ENCODE measurements around the gene COL15A1. TPM values are rescaled to one million over a fixed set of nuclear protein-coding genes. Genes with fewer than 3 reads are reported as not detected.

COL15A1 gene
- polyA plus RNA-seq, 1 donor, result 19.7 TPM

DNA sequence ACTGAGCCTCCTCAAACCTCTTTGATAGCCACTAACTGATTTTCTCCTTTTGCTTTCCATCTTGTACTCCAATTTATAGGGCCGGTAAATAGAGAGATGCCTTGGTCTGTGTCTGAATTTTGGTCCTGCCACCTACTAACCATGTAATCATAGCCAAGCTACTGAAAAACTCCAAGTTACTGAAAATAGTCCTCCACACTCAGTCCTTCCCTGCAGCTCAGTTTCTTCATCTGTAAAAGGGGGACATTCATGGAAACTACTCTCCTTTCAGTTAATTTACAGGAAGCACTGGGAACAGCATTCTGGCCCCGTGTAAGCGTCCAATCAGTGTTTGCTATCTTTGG, 131.2 kb downstream of the COL15A1 start:
- Histone ChIP-seq H3K9me3 (ENCODE audit: control insufficient read depth, low read depth, low read length) (no peaks in the 10 kb centered on the region), H3K4me3 (ENCODE audit: low read length) (no peak overlapping the region), H3K27me3 (ENCODE audit: control insufficient read depth, insufficient read depth, low read length) (no peaks in the 10 kb centered on the region), H3K36me3 (ENCODE audit: control insufficient read depth, insufficient read depth, low read length) (no peaks in the 10 kb centered on the region), H3K4me1 (ENCODE audit: control insufficient read depth, insufficient read depth, low read length) (no peaks in the 10 kb centered on the region), H3K27ac (ENCODE audit: low read length) (no peak overlapping the region)
- no peak for DNase-seq
- 83% methylated on average over 1 of the region's 3 CpGs for WGBS (ENCODE audit: insufficient coverage, low lambda C conversion rate)

DNA sequence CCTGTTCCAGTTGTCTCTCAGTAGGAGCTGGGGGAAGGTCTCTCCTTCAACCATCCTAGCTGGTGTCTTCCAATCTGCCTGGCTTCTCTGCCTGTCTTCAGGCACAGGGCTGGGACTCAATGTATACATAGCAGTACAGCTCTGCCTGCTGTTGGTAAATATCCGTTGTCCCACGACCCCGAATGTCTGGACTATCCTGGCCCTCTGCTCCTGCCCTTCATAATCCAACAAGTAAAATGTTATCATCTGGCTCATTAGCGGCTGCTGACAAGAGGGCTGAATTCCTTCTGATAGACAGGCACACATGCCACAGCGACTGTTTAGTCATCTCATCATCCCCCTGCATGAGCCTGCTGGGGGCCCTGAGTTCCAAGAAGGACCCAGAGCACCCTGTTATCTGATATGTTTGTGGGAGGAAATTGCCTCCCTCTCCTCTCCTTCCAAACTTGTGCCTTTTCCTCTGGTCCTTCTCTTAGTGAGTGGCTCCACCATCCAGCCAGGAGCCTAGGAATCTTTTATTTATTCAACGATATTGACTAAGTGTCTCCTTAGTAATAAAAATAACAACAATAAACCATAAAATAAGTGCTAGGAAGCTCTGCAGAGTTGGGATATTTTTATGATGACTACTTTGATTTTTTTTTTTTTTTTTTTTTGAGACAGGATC, 131.7 kb downstream of the COL15A1 start:
- H3K4me3 ChIP-seq (ENCODE audit: low read length), result no peak overlapping the region
- H3K27ac ChIP-seq (ENCODE audit: low read length), result no peak overlapping the region
- H3K36me3 ChIP-seq (ENCODE audit: control insufficient read depth, insufficient read depth, low read length), result no peaks in the 10 kb centered on the region
- DNase-seq, result no peak
- no peaks in the 10 kb centered on the region for H3K27me3 ChIP-seq (ENCODE audit: control insufficient read depth, insufficient read depth, low read length)
- WGBS (ENCODE audit: insufficient coverage, low lambda C conversion rate), result no CpG with 5 or more reads among the region's 6 CpGs
- H3K4me1 ChIP-seq (ENCODE audit: control insufficient read depth, insufficient read depth, low read length), result no peaks in the 10 kb centered on the region
- no peaks in the 10 kb centered on the region for H3K9me3 ChIP-seq (ENCODE audit: control insufficient read depth, low read depth, low read length)

DNA sequence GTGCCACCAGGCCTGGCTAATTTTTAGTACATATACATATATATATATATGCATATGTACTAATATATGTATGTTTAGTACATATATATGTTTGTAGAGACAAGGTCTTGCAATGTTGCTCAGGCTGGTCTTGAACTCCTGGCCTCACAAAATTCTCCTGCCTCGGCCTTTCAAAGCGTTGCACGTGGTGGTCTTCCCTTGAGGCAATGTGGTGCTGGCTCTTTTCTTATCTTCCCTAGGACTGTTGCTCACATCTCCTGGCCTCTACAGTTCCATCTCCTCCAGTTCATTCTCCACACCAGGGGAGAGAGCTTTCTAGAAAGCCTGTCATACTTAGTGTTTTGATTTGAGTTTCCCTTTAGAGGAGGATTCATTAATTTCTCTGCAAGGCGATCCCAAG, 132.3 kb downstream of the COL15A1 start:
- no peak for DNase-seq
- Histone ChIP-seq H3K4me3 (ENCODE audit: low read length) (no peak overlapping the region), H3K27ac (ENCODE audit: low read length) (no peak overlapping the region), H3K27me3 (ENCODE audit: control insufficient read depth, insufficient read depth, low read length) (no peaks in the 10 kb centered on the region), H3K4me1 (ENCODE audit: control insufficient read depth, insufficient read depth, low read length) (no peaks in the 10 kb centered on the region), H3K9me3 (ENCODE audit: control insufficient read depth, low read depth, low read length) (no peaks in the 10 kb centered on the region), H3K36me3 (ENCODE audit: control insufficient read depth, insufficient read depth, low read length) (no peaks in the 10 kb centered on the region)
- 100% methylated on average over 1 of the region's 4 CpGs for WGBS (ENCODE audit: insufficient coverage, low lambda C conversion rate)

DNA sequence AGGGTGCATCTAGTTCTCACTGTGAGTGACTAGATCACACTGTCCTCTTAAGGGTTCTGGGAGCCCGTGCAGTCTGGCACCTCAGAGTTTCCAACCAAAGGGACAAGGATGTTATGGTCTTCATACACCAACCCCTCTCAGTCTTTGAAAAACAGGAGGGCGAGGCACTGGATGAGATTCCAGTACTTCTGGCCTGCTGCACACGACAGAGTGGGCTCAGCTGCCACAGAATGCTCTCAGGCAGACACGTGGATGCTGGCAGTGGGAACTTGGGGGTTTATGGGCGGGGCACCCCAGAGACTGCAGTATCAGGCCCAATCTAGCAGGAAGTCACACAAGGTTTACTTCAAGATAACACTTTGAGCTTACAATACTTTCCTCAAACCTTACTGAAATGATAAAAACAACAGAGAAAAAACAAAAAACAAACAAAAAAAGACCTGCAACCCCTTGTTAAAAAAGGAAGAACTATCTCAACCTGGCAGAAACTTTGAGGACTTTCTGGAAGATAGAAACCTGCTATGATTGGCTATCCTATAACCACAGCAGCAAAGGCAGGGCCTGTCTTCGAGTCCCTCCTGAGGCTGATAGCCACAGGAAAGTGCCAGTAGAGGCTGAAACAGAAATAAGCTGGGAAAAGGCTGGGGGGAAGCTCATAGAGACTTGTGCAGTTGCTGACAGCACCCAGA, 132.9 kb downstream of the COL15A1 start:
- no CpG with 5 or more reads among the region's 6 CpGs for WGBS (ENCODE audit: insufficient coverage, low lambda C conversion rate)
- no peak overlapping the region for H3K4me3 ChIP-seq (ENCODE audit: low read length)
- H3K4me1 ChIP-seq (ENCODE audit: control insufficient read depth, insufficient read depth, low read length), result no peaks in the 10 kb centered on the region
- no peaks in the 10 kb centered on the region for H3K27me3 ChIP-seq (ENCODE audit: control insufficient read depth, insufficient read depth, low read length)
- H3K27ac ChIP-seq (ENCODE audit: low read length), result no peak overlapping the region
- no peaks in the 10 kb centered on the region for H3K9me3 ChIP-seq (ENCODE audit: control insufficient read depth, low read depth, low read length)
- no peaks in the 10 kb centered on the region for H3K36me3 ChIP-seq (ENCODE audit: control insufficient read depth, insufficient read depth, low read length)
- no peak for DNase-seq

- no peak overlapping the region for H3K27ac ChIP-seq (ENCODE audit: low read length)
- H3K9me3 ChIP-seq (ENCODE audit: control insufficient read depth, low read depth, low read length), result no peaks in the 10 kb centered on the region
- peaks cover 4% of the 10 kb centered on the region for H3K27me3 ChIP-seq (ENCODE audit: control insufficient read depth, insufficient read depth, low read length)
- DNase-seq, result no peak
- H3K4me3 ChIP-seq (ENCODE audit: low read length), result no peak overlapping the region
- no peaks in the 10 kb centered on the region for H3K36me3 ChIP-seq (ENCODE audit: control insufficient read depth, insufficient read depth, low read length)
- WGBS (ENCODE audit: insufficient coverage, low lambda C conversion rate), result no CpG with 5 or more reads among the region's 2 CpGs
- no peaks in the 10 kb centered on the region for H3K4me1 ChIP-seq (ENCODE audit: control insufficient read depth, insufficient read depth, low read length)
Observed at GRCh38 chr9:99078717-99079116, 135.0 kb downstream of the COL15A1 start.

GRCh38 chr9:99079542-99079941, 135.8 kb downstream of the COL15A1 start:
- H3K4me3 ChIP-seq (ENCODE audit: low read length), result no peak overlapping the region
- H3K27me3 ChIP-seq (ENCODE audit: control insufficient read depth, insufficient read depth, low read length), result peaks cover 4% of the 10 kb centered on the region
- H3K36me3 ChIP-seq (ENCODE audit: control insufficient read depth, insufficient read depth, low read length), result no peaks in the 10 kb centered on the region
- no CpG with 5 or more reads among the region's 3 CpGs for WGBS (ENCODE audit: insufficient coverage, low lambda C conversion rate)
- DNase-seq, result no peak
- H3K27ac ChIP-seq (ENCODE audit: low read length), result no peak overlapping the region
- H3K9me3 ChIP-seq (ENCODE audit: control insufficient read depth, low read depth, low read length), result no peaks in the 10 kb centered on the region
- H3K4me1 ChIP-seq (ENCODE audit: control insufficient read depth, insufficient read depth, low read length), result no peaks in the 10 kb centered on the region

DNA sequence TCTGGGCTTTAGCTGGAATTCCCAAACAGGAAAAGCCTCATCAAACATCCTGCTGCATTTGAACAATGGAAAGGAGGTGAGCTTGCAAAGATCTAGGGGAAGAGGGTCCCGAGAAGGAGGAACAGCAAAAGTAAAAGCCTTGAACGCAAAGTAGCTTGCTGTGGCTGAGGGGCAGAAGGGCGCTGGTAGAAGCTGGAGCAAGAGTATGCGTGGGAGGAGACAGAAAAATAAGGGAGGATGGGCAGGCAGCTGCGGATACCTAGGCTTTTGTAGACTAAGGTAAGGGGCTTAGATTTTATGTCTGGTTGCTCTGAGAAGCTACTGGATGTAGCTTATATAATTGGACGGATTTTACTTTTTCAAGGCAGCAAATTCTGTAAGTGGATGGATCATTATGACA, 139.3 kb downstream of the COL15A1 start:
- Histone ChIP-seq H3K9me3 (ENCODE audit: control insufficient read depth, low read depth, low read length) (no peaks in the 10 kb centered on the region), H3K27me3 (ENCODE audit: control insufficient read depth, insufficient read depth, low read length) (peaks cover 6% of the 10 kb centered on the region), H3K36me3 (ENCODE audit: control insufficient read depth, insufficient read depth, low read length) (no peaks in the 10 kb centered on the region), H3K4me1 (ENCODE audit: control insufficient read depth, insufficient read depth, low read length) (no peaks in the 10 kb centered on the region), H3K27ac (ENCODE audit: low read length) (no peak overlapping the region), H3K4me3 (ENCODE audit: low read length) (no peak overlapping the region)
- no peak for DNase-seq
- WGBS (ENCODE audit: insufficient coverage, low lambda C conversion rate), result 88% methylated on average over 4 of the region's 6 CpGs

DNA sequence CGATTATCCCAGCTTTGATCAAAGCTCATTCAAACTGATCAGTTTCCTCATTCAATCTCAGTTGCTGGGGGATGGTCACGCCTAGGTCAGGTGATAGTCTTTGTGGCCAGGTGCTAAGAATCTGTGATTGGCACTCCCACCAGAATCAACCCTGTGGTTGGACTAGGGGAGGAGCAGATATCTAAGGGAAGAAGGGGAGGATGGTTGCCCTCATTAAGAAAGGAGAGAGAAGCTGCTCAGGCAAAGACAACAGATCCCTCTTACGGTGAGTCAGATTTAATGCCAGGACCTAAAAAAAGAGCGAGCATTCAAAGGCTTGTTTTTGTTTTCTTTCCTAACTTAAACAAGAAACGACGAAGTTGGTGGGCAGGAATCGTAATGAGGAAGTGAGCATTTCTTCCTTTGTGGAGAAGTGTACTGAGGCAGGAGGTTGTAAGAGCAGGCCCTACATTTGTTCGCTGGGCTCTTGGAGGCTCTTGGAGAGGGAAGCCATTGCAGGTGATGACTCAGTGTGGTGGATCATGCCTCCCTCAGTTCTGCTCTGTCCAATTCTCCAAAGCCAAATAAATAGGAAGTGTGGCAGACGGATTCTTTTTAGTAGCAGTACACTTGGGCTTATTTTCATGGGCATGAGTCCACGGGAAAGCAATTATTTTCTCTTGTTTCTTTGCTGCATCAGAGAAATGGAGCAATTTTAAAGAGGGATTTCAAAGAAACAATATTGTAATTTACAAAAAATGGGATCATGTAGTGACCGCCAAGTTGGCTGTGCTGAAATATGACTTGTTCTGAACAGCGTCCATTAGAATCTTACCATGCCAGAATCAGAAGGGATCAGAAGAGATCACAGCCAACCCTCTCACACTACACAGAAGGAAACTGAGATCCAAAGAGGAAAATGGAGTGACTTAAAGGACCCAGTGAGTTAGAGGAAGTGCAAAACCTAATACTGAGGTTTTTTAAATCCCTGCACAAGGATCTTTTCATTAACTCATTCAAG, 142.5 kb downstream of the COL15A1 start:
- H3K27me3 ChIP-seq (ENCODE audit: control insufficient read depth, insufficient read depth, low read length), result peaks cover 6% of the 10 kb centered on the region
- 66% methylated on average over 6 of the region's 12 CpGs for WGBS (ENCODE audit: insufficient coverage, low lambda C conversion rate)
- no peak overlapping the region for H3K27ac ChIP-seq (ENCODE audit: low read length)
- no peaks in the 10 kb centered on the region for H3K4me1 ChIP-seq (ENCODE audit: control insufficient read depth, insufficient read depth, low read length)
- no peak overlapping the region for H3K4me3 ChIP-seq (ENCODE audit: low read length)
- no peaks in the 10 kb centered on the region for H3K36me3 ChIP-seq (ENCODE audit: control insufficient read depth, insufficient read depth, low read length)
- DNase-seq, result no peak
- H3K9me3 ChIP-seq (ENCODE audit: control insufficient read depth, low read depth, low read length), result no peaks in the 10 kb centered on the region

DNA sequence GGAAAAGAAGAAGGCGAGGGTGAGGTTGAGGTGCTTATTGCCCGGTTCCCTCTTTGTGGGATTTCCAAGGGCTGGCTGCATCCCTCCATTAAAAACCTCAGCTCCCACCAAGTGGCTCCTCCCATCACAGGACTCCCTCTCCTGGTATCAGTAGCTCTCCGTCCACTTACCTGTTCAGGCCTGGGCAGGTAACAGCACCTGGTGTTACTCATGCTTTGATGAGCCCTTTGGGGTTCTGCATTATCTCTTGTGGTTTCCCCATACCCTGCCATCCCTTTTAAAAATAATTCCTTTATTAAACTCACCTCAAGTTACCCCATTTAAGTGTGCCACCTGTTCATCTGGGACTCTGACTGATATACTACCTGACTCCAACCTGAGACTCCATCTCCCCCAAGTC, 143.8 kb downstream of the COL15A1 start:
- no peaks in the 10 kb centered on the region for H3K9me3 ChIP-seq (ENCODE audit: control insufficient read depth, low read depth, low read length)
- no peak for DNase-seq
- H3K36me3 ChIP-seq (ENCODE audit: control insufficient read depth, insufficient read depth, low read length), result no peaks in the 10 kb centered on the region
- H3K27me3 ChIP-seq (ENCODE audit: control insufficient read depth, insufficient read depth, low read length), result peaks cover 6% of the 10 kb centered on the region
- H3K27ac ChIP-seq (ENCODE audit: low read length), result no peak overlapping the region
- H3K4me3 ChIP-seq (ENCODE audit: low read length), result no peak overlapping the region
- no CpG with 5 or more reads among the region's 3 CpGs for WGBS (ENCODE audit: insufficient coverage, low lambda C conversion rate)
- no peaks in the 10 kb centered on the region for H3K4me1 ChIP-seq (ENCODE audit: control insufficient read depth, insufficient read depth, low read length)

DNA sequence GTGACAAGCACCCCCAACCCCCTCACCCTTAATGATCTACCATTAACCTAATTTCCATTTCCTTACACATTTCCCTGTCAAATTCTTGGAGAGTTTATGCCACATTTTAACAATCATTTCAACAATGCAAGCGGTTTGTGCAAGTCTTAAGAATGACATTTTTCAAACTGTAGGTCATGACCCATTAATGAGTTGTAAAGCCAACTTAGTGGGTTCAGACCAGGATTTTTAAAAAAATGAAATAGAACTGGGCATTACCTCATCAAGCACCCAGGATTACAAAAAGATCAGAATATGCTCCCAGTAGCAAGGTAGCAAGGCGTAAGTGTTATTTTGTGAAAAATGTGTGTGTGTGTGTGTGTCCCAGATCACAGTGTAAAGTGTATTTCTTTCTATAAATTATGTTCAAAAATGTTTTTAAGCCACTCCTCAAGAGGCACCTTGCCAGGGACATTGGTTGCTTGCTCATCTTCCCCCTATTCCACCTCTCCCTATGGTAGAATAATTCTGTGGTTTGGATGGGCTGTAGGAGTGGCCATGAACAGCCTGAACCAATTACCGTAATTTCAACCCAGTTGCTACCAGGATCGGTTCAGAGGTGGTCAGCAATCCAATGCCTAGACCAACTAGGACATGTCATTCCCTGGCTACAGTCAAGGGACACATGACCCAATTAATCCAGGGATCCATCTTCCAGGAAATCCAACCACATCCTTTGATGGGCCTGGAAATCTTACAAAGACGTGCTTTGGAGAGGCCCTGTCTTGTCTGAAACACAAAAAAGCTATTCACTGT, 146.8 kb downstream of the COL15A1 start:
- no peak overlapping the region for H3K4me3 ChIP-seq (ENCODE audit: low read length)
- WGBS (ENCODE audit: insufficient coverage, low lambda C conversion rate), result no CpG with 5 or more reads among the region's 5 CpGs
- H3K36me3 ChIP-seq (ENCODE audit: control insufficient read depth, insufficient read depth, low read length), result no peaks in the 10 kb centered on the region
- H3K27ac ChIP-seq (ENCODE audit: low read length), result no peak overlapping the region
- H3K4me1 ChIP-seq (ENCODE audit: control insufficient read depth, insufficient read depth, low read length), result no peaks in the 10 kb centered on the region
- no peaks in the 10 kb centered on the region for H3K9me3 ChIP-seq (ENCODE audit: control insufficient read depth, low read depth, low read length)
- DNase-seq, result no peak
- peaks cover 2% of the 10 kb centered on the region for H3K27me3 ChIP-seq (ENCODE audit: control insufficient read depth, insufficient read depth, low read length)

Measured in large intestine (tissue), 3 donors.